Activated CD4-positive, alpha-beta T cell treated with anti-CD3 and anti-CD28 coated beads, Interleukin-2, amount 10 ng/mL, durations not matched to agents 7 days and 5 days (primary cell): ENCODE data around the gene ANAPC13. TPM values are rescaled to one million over a fixed set of nuclear protein-coding genes. Genes with fewer than 3 reads are reported as not detected.
A peak's percentile ranks its signal among the peaks of the same experiment; 100 is the strongest.

Experiments used
- CTCF ChIA-PET: fragments of 350-600 bp; sonication (Branson Sonifier 250); formaldehyde crosslinking; loops from one replicate; lab custom pipeline; 2021; ENCODE audit warnings: antibody characterized with exemption; lab: Charles Lee
- POLR2A ChIA-PET: fragments of 350-600 bp; sonication (Branson Sonifier 250); formaldehyde crosslinking; loops from one replicate; lab custom pipeline; 2021; ENCODE audit warnings: antibody characterized with exemption; lab: Charles Lee
- DNase-seq: peaks from one replicate; pipeline ENCODE4 v3.0.0-alpha.2; 2020
- H3K27ac Mint-ChIP-seq: one replicate; pipeline ENCODE4 v1.8.0; 2021; ENCODE audit warnings: mild to moderate bottlenecking, moderate library complexity, mixed read lengths
- H3K27me3 Mint-ChIP-seq: one replicate; pipeline ENCODE4 v1.8.0; 2021; ENCODE audit warnings: mixed read lengths
- H3K36me3 Mint-ChIP-seq: one replicate; pipeline ENCODE4 v1.8.0; 2021; ENCODE audit warnings: low read depth, mixed read lengths
- H3K4me1 Mint-ChIP-seq: one replicate; pipeline ENCODE4 v1.8.0; 2021; ENCODE audit warnings: mixed read lengths
- H3K4me3 Mint-ChIP-seq: one replicate; pipeline ENCODE4 v1.8.0; 2021; ENCODE audit warnings: mild to moderate bottlenecking, moderate library complexity, mixed read lengths
- H3K9me3 Mint-ChIP-seq: one replicate; pipeline ENCODE4 v1.8.0; 2021; ENCODE audit warnings: mixed read lengths
- total RNA-seq, 2 experiments: library from RNA; stranded (reverse); gene quantifications; one replicate each; pipeline ENCODE4 v1.2.3, GENCODE V29; 2021

The ANAPC13 gene
- total RNA-seq, 2 experiments from 2014 or later, result 33.5 to 36.5 TPM

DNA sequence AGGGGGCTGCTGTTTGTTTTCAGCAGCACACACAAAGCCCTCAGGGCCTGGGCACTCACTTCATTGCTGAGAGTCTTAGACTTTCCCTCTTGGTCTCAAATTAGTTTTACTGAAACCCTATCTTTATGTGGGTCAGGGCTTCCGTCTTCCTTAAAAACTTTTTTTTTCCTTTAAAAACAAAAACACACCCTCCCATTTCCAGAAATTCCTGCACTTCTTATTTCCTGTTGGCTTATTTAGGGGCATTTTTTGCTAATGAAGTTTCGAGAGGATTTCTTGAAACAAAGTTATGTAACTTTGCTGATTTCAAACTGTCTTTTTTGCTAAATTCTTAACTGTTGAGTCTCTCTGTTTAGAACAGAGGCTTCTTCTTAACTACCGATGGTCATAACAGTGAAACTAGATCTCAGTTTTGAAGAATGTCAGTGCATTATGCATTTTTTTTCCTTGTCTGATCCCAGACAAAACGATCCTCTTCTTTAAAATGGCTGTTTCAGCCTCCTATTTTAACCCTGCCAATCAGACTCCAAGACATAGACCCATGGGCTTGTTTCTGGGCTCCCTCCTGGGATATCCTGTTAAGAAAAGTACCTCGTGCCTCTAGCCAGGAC, 23.3 kb downstream of the ANAPC13 start:
- Mint-ChIP-seq H3K4me1 (no peaks in the 10 kb centered on the region), H3K36me3 (no peaks in the 10 kb centered on the region), H3K27ac (no peak overlapping the region), H3K4me3 (no peak overlapping the region), H3K27me3 (peaks cover 17% of the 10 kb centered on the region), H3K9me3 (no peaks in the 10 kb centered on the region)
- CTCF ChIA-PET, result no interaction called here
- POLR2A ChIA-PET, result no interaction called here
- no peak for DNase-seq

DNA sequence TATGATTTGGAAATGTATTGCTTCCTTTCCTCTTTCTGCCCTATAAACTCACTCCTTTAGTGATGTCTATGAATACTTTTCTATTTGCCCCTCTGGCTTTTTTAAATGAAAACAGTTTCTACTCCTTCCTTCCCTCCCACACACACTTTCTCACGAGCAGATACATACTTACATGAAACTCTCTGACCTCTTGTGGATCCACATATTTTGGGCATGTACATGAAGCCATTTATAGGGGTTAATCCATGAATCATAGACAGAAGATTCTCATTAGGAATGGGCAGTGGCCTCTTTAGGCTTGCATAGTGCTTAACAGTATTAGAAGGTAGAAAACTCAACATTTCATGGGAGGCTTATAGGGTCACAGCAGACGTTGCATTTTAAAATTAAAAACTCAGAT, 24.8 kb downstream of the ANAPC13 start:
- Mint-ChIP-seq H3K27ac (no peak overlapping the region), H3K9me3 (no peaks in the 10 kb centered on the region), H3K4me1 (no peaks in the 10 kb centered on the region), H3K36me3 (no peaks in the 10 kb centered on the region), H3K27me3 (peaks cover 18% of the 10 kb centered on the region), H3K4me3 (no peak overlapping the region)
- no peak for DNase-seq
- POLR2A ChIA-PET, result no interaction called here
- CTCF ChIA-PET, result interaction anchor here (1.4 kb wide), 1 partner anchor 73 kb away, joined by 3 read pairs; no protein-coding TSS in a partner anchor

DNA sequence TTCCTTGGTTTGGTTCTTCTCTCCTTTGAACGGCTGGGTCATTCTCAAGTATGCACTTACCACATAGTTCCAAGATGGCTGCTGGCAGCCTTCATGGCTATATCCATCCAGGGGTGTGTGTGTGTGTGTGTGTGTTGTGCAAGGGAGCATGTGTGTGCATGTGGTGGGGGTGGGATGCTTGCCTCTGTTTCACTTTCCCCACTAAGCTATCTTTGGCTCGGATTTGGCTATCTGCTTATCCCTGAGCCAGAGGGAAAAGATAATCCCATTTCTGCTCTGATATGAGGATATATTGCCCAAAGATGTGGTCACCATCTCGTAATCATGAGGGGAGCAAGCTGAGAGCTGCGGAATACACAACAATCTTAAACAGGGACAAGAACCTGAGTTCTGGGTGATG, 26.2 kb downstream of the ANAPC13 start:
- Mint-ChIP-seq H3K27me3 (peaks cover 18% of the 10 kb centered on the region), H3K4me3 (no peak overlapping the region), H3K36me3 (no peaks in the 10 kb centered on the region), H3K27ac (no peak overlapping the region), H3K4me1 (no peaks in the 10 kb centered on the region), H3K9me3 (no peaks in the 10 kb centered on the region)
- DNase-seq, result no peak
- ChIA-PET POLR2A (no interaction called here), CTCF (interaction anchor here (0.9 to 1.4 kb wide), 2 partner anchors 14 to 72 kb away, joined by 3 to 5 read pairs; no protein-coding TSS in a partner anchor)

DNA sequence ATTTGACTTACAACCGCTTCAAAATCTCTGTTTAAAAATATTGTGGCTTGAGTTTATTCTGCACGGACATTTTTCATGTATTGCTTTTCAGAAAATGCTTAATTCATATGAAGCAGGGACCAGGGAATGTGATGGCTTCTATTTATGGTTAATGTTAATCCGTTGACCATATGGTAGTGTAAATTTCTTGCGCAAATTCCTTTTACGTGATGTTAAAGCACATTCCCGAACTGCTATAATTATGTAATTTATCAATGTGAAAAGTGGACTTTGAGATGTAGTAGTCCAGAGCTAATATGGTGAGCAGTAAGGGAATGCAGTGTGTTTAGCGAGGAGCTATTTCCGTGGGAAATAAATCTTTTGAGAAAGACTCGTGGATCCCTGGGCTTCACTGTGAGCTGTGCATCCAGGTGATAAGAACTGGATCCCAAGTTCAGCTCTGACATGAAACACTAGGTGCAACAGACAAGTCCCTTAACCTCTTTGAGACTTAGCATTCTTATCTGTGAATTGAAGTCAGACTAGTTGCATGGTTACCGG, 27.3 kb downstream of the ANAPC13 start:
- H3K27me3 Mint-ChIP-seq, result peaks cover 20% of the 10 kb centered on the region
- DNase-seq, result no peak
- no peaks in the 10 kb centered on the region for H3K4me1 Mint-ChIP-seq
- no peak overlapping the region for H3K27ac Mint-ChIP-seq
- ChIA-PET CTCF (no interaction called here), POLR2A (no interaction called here)
- no peaks in the 10 kb centered on the region for H3K36me3 Mint-ChIP-seq
- no peak overlapping the region for H3K4me3 Mint-ChIP-seq
- H3K9me3 Mint-ChIP-seq, result no peaks in the 10 kb centered on the region

DNA sequence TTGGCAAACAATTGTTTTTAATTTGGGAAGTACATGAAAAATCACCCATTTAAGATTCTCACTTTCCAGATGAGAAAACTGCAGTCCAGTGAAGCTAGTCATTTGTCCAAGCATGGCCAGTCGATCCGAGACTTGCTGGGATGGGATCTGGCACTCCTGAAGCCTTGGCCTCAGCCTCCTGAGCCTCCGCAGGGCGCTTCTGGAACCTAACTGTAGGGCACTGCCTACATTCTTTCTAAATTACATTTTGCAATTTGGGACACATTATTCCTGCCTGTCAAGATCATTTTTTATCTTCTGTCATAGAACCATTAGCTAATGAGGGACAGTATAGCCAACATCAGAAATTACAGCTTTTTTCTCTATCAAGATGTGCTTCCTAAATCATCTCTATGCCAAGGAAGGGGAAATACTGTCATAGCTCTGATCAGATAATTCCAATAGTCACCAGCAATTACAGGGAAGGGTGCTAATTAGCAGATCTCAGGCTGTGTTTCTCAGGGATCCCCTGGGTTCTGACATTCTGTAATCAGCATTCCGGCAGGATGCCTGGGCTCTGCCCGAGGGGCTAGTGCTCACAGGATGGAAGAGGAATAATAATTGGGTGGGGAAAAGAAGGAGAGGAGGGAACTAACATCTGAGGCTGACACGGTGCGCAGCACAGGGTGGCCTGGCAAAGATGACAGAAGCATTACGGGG, 28.3 kb downstream of the ANAPC13 start:
- no peak for DNase-seq
- Mint-ChIP-seq H3K4me1 (no peaks in the 10 kb centered on the region), H3K27ac (no peak overlapping the region), H3K36me3 (no peaks in the 10 kb centered on the region), H3K27me3 (peaks cover 25% of the 10 kb centered on the region), H3K9me3 (no peaks in the 10 kb centered on the region), H3K4me3 (no peak overlapping the region)
- CTCF ChIA-PET, result interaction anchor here (0.6 kb wide), 1 partner anchor 231 kb away, joined by 3 read pairs; no protein-coding TSS in a partner anchor
- POLR2A ChIA-PET, result no interaction called here

GRCh38 chr3:134453631-134454030, 32.2 kb downstream of the ANAPC13 start:
- POLR2A ChIA-PET, result no interaction called here
- CTCF ChIA-PET, result no interaction called here

GRCh38 chr3:134449951-134450350, 35.8 kb downstream of the ANAPC13 start:
- Mint-ChIP-seq H3K9me3 (peaks cover 6% of the 10 kb centered on the region), H3K36me3 (no peaks in the 10 kb centered on the region), H3K4me1 (no peaks in the 10 kb centered on the region), H3K27me3 (peaks cover 26% of the 10 kb centered on the region), H3K27ac (no peak overlapping the region), H3K4me3 (no peak overlapping the region)
- no peak for DNase-seq
- ChIA-PET POLR2A (no interaction called here), CTCF (no interaction called here)

More at GRCh38 chr3:134453631-134454030, 32.2 kb downstream of the ANAPC13 start:
- Mint-ChIP-seq H3K9me3 (no peaks in the 10 kb centered on the region), H3K27me3 (peaks cover 26% of the 10 kb centered on the region), H3K4me3 (no peak overlapping the region), H3K27ac (no peak overlapping the region), H3K4me1 (no peaks in the 10 kb centered on the region), H3K36me3 (no peaks in the 10 kb centered on the region)
- DNase-seq, result no peak

DNA sequence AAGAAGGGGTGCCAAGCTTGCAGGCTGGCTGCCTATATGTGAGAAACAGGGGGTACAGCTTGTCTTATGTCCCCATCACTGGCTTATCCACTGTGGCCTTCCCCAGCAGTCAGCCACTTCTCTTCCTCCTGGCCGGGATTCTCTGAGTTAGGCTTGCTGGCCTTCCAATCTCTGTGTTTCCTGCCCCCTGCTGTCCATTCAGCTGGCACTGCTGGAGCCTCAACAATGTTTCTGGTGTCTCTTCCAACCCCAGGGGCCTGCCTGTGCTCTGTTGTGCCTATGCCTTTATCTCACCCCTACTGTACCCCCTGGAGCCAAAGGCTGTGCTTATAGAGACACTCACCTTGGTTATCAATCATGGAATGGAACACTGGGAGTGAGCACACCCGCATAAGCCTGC, 36.5 kb downstream of the ANAPC13 start:
- Mint-ChIP-seq H3K36me3 (no peaks in the 10 kb centered on the region), H3K9me3 (peaks cover 6% of the 10 kb centered on the region), H3K4me1 (no peaks in the 10 kb centered on the region), H3K27ac (no peak overlapping the region), H3K4me3 (no peak overlapping the region), H3K27me3 (peaks cover 29% of the 10 kb centered on the region)
- ChIA-PET CTCF (no interaction called here), POLR2A (no interaction called here)
- no peak for DNase-seq

GRCh38 chr3:134448664-134449063, 37.1 kb downstream of the ANAPC13 start:
- no peaks in the 10 kb centered on the region for H3K4me1 Mint-ChIP-seq
- ChIA-PET POLR2A (no interaction called here), CTCF (no interaction called here)
- peaks cover 6% of the 10 kb centered on the region for H3K9me3 Mint-ChIP-seq
- H3K27ac Mint-ChIP-seq, result no peak overlapping the region
- no peaks in the 10 kb centered on the region for H3K36me3 Mint-ChIP-seq
- H3K4me3 Mint-ChIP-seq, result no peak overlapping the region
- peaks cover 28% of the 10 kb centered on the region for H3K27me3 Mint-ChIP-seq
- no peak for DNase-seq

DNA sequence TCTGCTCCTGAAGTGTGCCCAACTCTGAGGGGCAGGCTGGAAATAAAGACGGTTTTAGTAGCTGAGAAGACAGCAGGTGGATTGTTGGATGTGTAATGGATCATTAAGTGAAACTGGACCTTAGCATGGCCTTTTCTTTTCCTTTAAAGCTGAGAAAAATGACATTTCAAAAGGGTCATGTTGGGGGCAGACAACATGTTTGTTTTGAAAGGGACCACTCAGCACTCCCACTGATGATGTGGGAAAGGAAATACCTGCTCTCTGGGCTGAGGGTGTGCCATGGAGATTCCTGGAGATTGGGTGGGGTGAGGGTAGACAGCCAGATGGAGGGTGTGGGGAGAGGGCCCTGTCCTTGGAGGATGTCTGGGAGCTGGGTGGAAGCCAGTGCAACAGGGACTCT, 38.4 kb downstream of the ANAPC13 start:
- H3K36me3 Mint-ChIP-seq, result no peaks in the 10 kb centered on the region
- DNase-seq, result no peak
- H3K4me3 Mint-ChIP-seq, result no peak overlapping the region
- peaks cover 6% of the 10 kb centered on the region for H3K9me3 Mint-ChIP-seq
- peak overlapping the region; percentile 25 for H3K27ac Mint-ChIP-seq
- POLR2A ChIA-PET, result no interaction called here
- CTCF ChIA-PET, result no interaction called here
- H3K27me3 Mint-ChIP-seq, result peaks cover 21% of the 10 kb centered on the region
- no peaks in the 10 kb centered on the region for H3K4me1 Mint-ChIP-seq

GRCh38 chr3:134446800-134447199, 39.0 kb downstream of the ANAPC13 start:
- ChIA-PET POLR2A (no interaction called here), CTCF (no interaction called here)
- Mint-ChIP-seq H3K4me3 (no peak overlapping the region), H3K9me3 (peaks cover 6% of the 10 kb centered on the region), H3K27me3 (peaks cover 20% of the 10 kb centered on the region), H3K4me1 (no peaks in the 10 kb centered on the region), H3K36me3 (no peaks in the 10 kb centered on the region), H3K27ac (no peak overlapping the region)
- DNase-seq, result no peak

GRCh38 chr3:134445636-134446035, 40.1 kb downstream of the ANAPC13 start:
- CTCF ChIA-PET, result no interaction called here
- H3K9me3 Mint-ChIP-seq, result peaks cover 6% of the 10 kb centered on the region
- H3K27ac Mint-ChIP-seq, result no peak overlapping the region
- H3K4me3 Mint-ChIP-seq, result no peak overlapping the region
- DNase-seq, result no peak
- no peaks in the 10 kb centered on the region for H3K36me3 Mint-ChIP-seq
- H3K4me1 Mint-ChIP-seq, result no peaks in the 10 kb centered on the region
- H3K27me3 Mint-ChIP-seq, result peaks cover 21% of the 10 kb centered on the region
- POLR2A ChIA-PET, result no interaction called here

DNA sequence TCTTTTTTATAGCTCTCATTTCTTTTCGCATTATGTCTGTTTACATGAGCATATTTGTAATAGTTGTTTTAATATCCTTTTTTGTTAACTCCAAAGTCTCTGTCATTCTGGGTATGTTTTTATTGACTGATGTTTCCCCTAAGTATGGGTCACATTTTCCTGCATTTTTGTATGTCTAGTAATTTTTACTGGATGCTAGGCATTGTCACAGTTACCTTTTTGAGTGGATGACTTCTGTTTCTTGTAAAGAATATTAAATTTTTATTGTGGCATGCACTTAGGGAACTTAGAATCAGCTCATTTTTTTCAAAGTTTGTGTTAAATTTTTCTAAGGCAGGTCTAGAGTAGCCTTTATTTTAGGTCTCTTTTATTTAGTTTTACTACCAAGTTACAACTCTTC, 40.7 kb downstream of the ANAPC13 start:
- no peaks in the 10 kb centered on the region for H3K4me1 Mint-ChIP-seq
- H3K4me3 Mint-ChIP-seq, result no peak overlapping the region
- no peaks in the 10 kb centered on the region for H3K36me3 Mint-ChIP-seq
- DNase-seq, result no peak
- CTCF ChIA-PET, result no interaction called here
- POLR2A ChIA-PET, result no interaction called here
- peaks cover 23% of the 10 kb centered on the region for H3K27me3 Mint-ChIP-seq
- H3K9me3 Mint-ChIP-seq, result peaks cover 6% of the 10 kb centered on the region
- no peak overlapping the region for H3K27ac Mint-ChIP-seq
